Activated CD4-positive, alpha-beta T cell treated with anti-CD3 and anti-CD28 coated beads for 48 hours (primary cell): ENCODE measurements around the gene RGS14.
"Not testable (repeated sequence)": the region's sequence is repeated elsewhere in the genome, so short reads cannot be mapped to it uniquely, and the experiment has no call there.

Experiments used
- DNase-seq: peaks from one replicate; pipeline ENCODE4 v3.0.0-alpha.2; 2020

Gene RGS14

GRCh38 chr5:177350776-177351391 is 6.8 kb upstream of the RGS14 start:
- no peak for DNase-seq

DNA sequence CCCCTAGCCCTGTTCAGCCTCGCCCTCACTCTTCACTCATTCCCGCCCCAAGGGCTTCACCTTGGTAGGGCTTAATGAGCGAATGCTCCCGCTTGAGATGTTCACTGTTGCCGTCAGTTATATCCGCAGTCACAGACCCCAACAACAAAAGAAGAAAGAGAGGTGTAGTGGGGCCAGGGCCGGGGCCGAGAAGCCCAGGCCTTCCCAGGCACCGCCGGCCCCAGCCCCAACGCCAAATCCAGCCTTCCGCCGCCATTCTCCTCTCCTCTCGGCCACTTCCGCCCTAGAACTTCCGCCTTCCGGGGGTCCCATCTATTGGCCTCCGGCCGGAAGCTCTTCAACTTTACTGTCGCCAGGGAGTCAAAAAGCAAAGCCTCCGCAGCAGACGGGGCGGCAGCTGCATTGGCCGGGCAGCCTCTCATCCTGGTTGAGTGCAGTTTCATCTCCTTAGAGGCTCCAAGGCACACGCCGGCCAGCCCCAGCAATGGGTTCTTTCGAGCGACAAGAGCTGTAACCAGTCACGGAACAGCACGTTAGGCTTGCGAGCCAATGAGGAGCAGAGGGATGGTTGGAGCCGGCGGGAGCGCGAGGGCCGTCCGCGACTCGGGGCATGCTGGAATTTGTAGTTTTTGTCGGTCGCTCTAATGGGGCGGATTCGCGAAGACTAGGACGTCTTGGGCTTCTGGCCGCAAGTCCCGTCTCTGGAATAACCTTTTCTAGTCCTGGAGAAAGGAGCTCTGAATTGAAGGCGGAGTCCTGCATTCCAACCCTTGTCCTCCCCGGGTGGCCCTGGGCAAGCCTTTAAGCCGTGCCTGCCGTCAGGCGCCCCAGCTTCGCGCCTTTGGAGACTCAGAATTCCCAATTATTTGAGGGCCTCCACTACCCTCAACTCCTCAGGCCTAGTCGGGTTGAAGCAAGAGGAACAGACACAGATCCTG is 6.1 kb upstream of the RGS14 start, which contains the start of gene LMAN2:
Gene LMAN2 (minus strand): TSS at position 277 of the 938 bp plus-strand sequence. CDS start 21 bp downstream, at position 256.
- DNase-seq: peak; percentile 94

GRCh38 chr5:177353093-177353492 is 4.6 kb upstream of the RGS14 start:
- no peak for DNase-seq

GRCh38 chr5:177354256-177354655 is 3.5 kb upstream of the RGS14 start:
- no peak for DNase-seq

GRCh38 chr5:177354711-177355110 is 3.0 kb upstream of the RGS14 start:
- no peak for DNase-seq

- DNase-seq: no peak
These were observed 2.4 kb upstream of the RGS14 start for GRCh38 chr5:177355162-177355867.

DNA sequence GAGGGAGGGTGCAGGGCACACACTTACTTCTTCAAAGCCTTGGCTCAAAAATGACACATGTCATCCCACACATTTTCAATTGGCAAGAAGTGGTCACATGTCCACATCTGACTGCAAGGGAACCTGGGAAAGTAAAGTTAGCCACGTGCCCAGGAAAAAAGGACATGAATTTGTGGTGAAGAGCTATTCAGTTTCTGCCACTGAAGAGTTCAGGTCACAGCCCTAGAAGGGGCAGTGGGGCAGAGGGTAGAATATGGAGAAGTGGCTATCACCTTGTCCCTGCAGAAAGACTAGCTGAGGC is 1.9 kb upstream of the RGS14 start:
- no peak for DNase-seq

- no peak for DNase-seq
These were observed 978 bp upstream of the RGS14 start for GRCh38 chr5:177356746-177357145.

DNA sequence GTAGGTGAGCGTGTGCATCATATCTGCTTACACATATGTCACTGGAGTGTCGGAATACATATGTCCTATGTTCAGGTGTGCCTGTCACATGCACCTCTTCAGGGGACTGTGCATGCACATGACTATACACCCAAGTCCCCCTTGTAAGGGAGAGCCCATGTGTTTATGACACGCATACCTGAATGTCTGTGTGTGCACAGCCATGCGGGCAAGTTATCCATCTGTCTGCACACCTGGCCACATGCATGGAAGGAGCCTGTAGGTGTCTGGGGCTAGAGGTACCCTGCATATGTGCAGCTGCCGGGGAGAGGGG is 622 bp upstream of the RGS14 start:
- DNase-seq: no peak

GRCh38 chr5:177358370-177358819 is 671 bp downstream of the RGS14 start:
- no peak for DNase-seq

GRCh38 chr5:177359451-177359851 is 1.7 kb downstream of the RGS14 start:
- DNase-seq: no peak

- DNase-seq: no peak
These were observed 2.1 kb downstream of the RGS14 start for GRCh38 chr5:177359860-177360259.

DNA sequence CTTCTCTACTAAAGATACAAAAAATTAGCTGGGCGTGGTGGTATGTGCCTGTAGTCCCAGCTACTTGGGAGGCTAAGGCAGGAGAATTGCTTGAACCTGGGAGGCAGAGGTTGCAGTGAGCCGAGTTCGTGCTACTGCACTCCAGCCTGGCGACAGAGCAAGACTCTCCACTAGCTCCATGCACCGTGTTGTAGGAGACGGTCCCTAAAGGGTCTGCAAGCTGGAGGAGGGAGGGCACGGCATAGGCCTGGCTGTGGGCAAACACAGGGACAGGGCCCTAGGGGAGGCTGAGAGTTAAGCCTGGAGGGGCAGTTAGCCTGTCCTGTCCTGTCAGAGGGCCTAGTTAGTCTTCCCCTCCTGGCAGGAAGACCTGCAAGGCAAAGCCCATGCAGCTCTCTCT is 3.0 kb downstream of the RGS14 start:
- DNase-seq: not testable (repeated sequence)

DNA sequence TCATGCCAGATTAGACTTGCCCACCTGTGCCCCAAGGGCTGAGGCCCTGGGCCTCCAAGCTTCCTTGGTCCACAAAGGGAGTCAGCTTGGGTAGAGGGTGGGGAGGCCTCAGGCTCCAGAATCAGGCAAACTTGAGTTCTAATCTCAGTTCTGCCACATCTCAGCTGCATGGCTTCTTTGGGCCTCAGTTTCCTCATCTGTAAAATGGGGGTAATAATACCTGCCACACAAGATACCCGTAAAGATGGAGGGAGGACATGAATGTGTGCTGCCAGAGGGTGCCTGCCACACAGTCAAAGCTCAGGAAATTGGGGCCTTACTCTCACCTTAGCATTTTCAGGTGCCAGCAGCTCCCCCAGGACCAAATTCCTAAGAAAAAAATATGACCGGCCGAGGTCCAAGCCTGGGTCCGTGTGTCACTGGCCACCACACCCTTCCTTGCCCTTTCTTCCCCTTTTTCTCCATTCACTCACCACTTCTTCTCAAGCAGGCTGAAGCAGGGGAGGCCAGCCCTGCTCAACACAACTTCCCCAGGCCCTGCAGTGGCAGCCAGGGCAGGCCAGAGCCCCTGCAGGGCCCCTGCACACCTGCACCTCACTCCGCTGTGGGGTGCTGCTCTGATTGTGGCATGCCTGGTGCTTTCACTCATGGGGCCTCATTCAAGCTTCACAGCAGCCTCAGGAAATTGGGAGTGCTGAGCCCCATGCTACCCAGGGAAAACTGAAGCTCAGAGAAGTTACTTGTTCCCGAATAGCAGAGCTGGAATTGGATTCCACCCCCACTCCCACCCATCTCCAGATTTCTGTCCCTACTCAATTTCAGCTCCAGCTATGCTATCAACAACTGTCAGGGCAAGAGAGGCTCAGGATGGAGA is 3.9 kb downstream of the RGS14 start:
- peak; percentile 40 for DNase-seq

DNA sequence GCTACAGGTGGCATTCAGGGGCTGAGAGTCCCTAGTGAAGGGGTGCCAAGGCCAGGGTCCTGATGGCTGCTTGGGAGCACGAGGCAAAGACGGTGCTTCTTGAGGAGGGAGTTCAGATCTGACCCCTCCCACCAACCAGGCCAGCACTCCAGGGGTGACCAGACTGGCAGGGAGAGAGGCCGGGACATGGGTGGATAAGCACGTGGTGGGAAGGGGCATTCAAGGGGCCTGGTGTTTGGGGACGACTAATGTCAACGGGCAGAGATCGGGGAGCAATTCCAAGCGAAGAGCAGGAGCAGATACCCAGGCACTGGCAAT is 4.5 kb downstream of the RGS14 start:
- no peak for DNase-seq

GRCh38 chr5:177362610-177363507 is 5.1 kb downstream of the RGS14 start:
- DNase-seq: peak; percentile 74

- no peak for DNase-seq
These were observed 5.8 kb downstream of the RGS14 start for GRCh38 chr5:177363565-177363964.

DNA sequence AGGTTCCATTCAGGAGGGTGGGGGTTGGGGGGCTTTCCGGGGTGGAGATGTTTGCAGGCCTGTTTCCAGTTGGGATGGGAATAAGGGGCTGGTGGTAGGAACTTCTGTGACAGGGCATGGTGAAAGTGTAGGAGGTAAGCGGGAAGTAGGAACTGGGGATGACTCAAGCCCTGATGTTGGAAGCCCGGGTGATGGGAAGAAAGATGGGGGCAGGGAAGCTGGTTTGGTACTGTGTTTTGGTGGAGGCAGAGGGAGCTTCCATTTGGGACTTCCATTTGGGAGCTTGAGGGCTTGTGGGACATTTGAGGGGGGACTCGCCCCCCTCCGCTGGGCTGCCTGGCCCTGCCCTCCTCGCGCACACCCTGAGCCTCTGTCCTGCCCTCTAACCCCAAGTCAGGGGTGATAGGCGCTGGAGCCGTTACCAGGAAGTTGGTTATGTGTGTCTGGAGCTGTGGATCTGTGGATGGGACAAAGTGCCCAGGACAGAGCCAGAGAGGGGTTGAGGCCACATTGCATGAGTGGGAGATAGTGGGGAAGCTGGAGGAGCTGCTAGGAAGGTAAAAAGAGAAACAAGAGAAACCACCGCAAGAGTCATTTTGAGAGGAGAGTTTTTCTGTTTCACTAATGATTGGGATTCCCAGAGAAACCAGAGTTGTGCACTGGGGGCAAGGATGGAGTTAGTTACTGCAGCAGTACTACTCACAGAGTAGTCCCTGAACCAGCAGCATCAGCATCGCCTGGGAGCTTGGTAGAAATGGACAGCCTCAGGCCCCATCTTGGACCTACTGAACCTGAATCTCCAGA is 6.6 kb downstream of the RGS14 start:
- DNase-seq: peak; percentile 59

- no peak for DNase-seq
These were observed 8.3 kb downstream of the RGS14 start for GRCh38 chr5:177365845-177366527.
